GM18499 (cell line): ENCODE data around the gene INPP5F.
A peak's percentile ranks its signal among the peaks of the same experiment; 100 is the strongest.
"Not testable (repeated sequence)": the region's sequence is repeated elsewhere in the genome, so short reads cannot be mapped to it uniquely, and the experiment has no call there.

Experiments used
- ATAC-seq: cut with Tn5 transposase; IDR thresholded peaks from one replicate; pipeline ENCODE4 v1.9.1; 2021; ENCODE audit warnings: moderate number of reproducible peaks; ENCODE audit not compliant: insufficient read depth, unreplicated experiment

The INPP5F gene

DNA sequence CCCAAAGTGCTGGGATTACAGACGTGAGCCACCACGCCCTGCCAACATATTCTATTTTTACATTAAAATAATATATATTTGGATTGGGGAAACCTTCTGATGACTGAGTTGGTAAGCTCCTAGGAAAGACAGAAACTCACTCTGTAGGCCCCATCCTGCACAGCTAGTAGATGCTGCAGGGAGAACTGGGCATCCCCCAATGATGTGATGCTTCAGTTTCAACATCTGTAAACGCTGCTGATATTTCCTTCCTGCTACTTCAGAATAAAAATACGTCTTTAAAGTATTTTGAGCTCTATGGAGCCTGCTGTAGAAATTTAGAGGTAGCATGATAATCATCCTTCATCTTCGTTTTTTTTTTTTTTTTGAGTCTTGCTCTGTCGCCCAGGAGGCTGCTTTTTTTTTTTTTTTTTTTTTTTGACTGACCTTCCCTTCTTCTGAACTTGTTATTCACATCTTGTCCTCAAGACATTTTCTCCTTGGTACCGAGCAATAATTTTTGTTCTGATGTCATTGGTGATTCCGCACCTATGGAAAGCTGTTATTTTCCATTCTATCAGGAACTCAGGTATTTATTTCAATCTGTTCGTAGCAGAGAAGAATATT lies 21.8 kb upstream of the INPP5F start:
- no peak for ATAC-seq

DNA sequence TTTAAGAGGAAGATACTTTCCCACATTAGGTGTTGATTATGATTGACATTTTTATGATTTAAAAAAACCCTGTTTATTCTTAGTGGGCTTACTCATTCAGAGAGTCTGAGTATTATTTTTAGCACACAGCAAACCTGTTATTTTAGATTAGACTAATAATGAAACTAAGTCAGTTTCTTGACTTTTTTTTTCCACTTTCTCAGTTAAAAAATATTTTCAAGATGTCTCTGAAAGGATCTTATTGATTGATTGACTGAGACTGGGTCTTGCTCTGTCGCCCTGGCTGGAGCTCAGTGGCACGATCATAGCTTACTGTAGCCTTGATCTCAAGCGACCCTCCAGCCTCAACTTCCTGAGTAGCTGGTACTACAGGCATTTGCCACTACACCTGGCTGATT lies 20.4 kb upstream of the INPP5F start:
- peak; percentile 33 for ATAC-seq

- no peak for ATAC-seq
Measured at GRCh38 chr10:119706521-119707278, 19.1 kb upstream of the INPP5F start.

DNA sequence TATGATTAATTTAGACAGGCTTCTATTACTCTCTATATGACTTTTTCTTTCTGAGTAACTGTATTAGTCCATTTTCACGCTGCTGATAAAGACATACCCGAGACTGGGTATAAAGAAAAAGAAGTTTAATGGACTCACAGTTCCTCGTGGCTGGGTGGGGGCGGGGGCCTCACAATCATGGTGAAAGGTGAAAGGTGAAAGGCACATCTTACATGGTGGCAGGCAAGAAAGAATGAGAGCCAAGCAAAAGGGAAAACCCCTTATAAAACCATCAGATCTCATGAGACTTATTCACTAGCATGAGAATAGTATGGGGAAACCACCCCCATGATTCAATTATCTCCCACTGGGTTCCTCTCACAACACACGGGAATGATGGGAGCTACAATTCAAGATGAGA lies 18.5 kb upstream of the INPP5F start:
- not testable (repeated sequence) for ATAC-seq

GRCh38 chr10:119710935-119711334 lies 14.9 kb upstream of the INPP5F start:
- ATAC-seq: not testable (repeated sequence)

DNA sequence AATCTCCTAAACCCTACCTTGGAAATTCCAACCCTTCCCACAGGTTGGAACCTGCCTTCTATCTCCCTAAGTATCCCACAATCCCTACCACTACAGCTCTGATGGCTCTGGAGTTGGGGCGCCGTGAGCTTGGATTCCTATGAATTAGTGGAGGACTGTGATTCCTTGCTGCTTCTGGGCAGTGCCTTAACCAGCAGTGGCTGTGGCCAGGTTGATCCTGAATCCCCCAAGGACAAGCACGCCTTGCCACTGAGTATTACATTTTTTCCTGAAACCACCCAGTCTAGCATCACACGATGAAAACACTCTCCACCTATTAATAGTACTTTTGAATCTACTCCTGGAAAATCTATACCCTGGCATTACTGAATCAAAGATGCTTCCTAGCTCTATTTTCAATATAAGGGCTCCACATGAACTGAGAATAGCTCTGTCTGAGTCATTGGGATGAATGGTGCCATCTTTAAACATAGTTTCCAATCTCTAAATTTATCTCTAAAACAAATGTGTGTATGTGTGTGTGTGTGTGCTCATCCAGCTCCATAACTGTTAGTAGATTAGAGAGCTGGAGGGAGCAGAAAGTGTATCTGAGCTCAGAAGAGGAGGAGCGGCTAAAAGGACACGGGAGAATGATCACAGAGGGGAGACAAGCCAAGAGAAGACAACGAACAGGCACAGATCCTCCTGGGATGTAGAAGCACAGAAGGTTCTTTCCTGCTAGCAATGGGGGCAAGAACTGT lies 11.9 kb upstream of the INPP5F start:
- ATAC-seq: no peak

GRCh38 chr10:119714484-119714816 lies 11.4 kb upstream of the INPP5F start:
- no peak for ATAC-seq

DNA sequence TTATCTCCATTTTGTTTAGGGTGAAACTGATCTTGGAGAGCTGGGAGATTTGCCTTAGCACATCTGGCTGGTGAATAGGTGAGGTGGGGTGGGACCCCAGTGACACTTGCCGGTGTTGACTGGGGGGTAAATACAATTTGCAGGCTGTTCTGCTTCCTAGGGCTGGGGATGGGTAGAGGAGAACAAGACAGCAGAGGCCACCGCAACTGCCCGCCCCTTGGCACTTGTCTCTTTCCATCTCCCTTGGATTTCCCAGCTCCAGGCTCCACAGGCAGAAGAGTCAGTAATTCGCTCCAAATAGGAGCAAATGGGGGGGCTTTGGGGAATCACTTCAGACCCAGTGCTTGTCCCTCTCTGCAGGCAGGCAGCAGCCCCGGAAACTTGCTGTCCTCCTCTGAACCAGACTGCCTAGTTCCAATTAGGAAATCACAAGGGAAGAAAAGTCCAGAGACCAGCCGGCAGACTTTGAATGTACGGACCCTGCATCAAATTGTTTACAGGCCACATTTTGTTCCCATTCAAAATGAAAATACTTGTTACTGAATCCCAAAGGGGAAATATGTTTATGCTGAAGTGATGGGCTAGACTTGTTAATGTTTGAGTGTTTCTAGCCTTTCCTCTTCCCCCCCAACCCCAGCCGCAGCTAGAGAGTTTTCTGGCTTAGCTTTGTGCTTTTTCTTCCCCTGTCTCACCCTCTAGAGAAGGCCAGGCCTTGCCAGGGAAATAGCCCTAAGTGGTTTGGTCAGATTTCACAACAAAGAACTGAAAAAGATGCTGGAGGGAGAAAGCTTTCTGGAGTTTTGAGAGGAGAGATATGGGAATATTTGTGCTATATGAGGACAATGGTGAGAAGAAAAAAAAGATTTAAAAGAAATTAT lies 10.0 kb upstream of the INPP5F start:
- ATAC-seq: no peak

GRCh38 chr10:119723161-119723560 lies 2.7 kb upstream of the INPP5F start:
- ATAC-seq: no peak

DNA sequence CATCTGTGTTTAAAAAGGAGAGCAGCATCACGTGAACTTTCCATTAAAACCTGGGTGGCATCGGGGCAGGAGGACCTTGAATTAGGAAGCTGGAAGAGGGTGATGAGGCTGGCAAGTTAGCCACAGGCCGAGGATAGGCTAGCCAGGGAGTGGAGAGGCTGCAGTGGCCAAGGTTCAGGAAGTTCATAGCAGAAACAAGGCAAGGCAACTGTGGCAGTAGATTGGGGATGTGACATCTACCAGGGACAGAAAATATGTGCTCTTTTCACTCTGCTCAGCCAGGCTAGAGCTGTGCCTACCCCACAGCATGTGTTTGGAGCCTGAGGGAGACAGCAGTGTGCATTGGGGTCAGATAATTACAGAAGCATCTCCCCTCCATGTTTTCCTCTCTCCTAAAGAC lies 2.2 kb upstream of the INPP5F start:
- no peak for ATAC-seq

DNA sequence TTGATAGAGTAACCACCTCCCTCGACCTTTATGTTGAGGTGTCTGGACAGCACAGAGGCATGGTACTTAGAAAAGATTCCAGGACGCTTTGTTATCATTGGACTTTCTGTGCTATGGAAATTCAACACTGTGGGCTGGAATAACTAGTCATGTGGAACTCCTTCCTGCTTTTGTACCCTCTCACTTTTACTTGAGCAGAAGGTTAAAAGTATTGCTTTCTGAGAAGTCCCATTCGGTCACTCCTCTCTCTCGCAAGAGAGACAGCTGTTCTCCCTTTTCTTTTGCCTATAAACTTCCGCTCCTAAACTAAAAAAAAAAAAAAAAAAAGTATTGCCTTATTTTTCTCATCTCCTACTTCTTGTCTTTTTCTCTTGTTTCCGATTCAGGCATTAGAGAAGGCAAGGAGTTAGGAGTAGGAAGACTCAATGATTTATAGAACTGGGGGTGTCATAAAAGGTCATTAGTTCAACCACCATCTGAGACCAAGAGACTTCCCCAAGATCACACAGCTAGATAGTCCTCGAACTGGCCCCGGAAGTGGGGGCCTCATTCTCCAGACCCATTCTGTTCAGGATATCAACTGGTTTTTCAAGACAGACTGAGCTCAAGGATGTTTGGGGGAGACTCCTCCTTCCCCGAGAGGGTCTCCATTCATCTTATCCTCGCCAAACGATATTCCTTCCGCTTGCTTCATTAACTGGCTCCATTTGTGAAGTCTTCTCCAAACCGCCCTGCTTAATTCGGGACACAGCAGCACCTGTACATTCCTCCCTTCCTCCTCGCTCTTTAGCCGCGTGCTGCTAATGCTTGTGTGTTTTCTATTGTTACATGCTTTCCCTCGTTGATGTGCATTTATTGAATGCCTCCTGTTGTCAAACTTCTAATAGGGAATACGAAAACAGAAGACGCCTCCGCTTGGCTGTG lies 995 bp upstream of the INPP5F start:
- ATAC-seq: no peak

DNA sequence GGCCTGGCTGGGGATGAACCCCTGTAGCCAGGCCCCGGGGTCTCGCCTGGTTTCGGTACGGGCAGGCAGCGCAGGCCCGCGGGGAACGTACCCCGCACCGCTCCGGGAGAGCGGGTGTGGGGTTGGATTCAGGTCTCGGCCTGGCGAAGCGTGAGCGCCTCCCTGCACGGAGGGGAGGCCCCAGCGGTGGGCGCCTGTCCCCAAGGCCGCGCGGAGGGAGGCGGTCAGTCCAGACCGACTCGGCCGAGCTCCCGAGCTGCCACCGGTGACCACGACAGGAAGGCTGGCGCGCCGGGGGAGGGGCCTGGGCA lies 378 bp upstream of the INPP5F start:
- ATAC-seq: peak; percentile 13

- ATAC-seq: no peak
Measured at GRCh38 chr10:119726676-119727261, 919 bp downstream of the INPP5F start.

DNA sequence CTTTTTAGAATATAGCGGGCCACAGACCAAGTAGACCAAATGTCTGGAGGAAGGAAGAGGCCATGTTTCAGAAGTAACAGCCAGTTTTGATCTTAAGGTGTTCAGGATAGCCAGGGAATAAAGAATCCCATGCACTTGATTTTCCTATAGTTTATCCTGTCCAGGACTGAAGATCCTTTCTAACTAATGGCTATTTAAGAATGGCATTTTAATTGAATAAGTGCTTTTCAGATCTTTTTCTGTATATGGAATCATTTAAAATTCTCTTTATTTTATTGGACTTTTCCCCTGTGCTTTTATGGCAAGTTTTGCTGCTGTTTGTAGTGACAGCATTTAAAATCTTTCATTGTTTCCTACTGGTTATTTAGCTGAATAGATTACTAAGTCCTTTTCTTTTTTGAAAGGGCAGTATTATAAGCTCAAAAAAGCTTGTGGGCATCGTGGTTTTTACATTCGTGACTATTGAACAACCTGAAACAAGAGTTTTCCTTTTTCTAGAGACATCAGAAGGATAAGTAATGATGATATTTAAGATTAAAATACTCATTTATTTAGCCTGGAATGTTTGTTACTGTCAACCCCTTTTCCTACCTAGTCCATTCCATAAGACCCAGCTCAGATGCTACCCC lies 2.4 kb downstream of the INPP5F start:
- ATAC-seq: no peak

DNA sequence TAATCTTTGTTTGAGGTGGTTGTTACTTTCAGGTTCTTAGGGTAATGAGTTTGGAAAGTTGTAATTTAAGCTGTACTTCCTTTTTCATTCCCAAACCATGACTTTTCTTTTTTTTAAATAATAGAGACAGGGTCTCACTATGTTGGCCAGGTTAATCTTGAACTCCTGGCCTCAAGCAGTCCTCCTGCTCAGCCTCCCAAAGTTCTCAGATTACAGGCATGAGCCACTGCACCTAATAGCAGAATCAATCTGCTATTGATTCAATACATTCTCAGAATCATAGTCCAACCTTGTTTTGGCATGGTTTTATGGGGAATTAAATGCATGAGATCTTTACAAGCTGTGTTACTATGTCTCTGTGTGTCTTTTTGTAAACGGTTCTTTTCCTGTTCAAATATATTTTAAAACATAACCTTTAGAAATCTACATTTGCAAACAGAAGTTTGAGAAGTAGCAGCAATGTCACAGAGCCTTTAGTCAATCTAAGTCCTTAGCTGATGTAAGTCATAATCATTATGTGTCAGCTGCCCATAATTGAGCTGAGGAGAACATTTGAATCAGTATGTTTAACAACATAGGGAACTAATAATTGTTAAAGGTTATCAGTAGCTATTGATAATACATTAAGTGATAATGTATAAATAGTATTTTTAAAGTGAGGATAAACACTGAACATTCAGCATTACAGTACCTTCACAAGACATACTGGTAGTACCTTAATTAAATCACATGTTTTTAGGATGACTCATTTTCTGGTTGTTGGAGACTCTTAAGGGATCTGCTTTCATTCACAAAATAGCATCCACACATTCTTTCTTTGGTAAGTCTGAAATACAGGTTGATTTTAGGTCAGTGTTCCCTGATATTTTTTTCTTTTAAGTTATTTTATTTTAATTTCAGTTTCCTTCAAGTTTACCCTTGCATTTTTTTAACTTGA lies 8.8 kb downstream of the INPP5F start:
- ATAC-seq: no peak

GRCh38 chr10:119735451-119735850 lies 9.6 kb downstream of the INPP5F start:
- ATAC-seq: no peak

DNA sequence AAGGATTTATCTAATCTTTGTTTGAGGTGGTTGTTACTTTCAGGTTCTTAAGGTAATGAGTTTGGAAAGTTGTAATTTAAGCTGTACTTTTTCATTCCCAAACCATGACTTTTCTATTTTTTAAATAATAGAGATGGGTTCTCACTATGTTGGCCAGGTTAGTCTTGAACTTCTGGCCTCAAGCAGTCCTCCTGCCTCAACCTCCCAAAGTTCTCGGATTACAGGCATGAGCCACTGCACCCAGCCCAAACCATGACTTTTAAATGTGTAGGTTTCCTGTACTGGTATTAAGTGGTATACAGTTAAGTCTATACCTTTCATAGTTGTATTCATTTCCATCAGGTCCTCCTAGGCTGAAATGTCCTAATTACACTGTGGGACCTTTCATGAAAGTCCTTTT lies 10.4 kb downstream of the INPP5F start:
- ATAC-seq: no peak
